Measurements from ENCODE around the gene RSPH3.
A peak's percentile ranks its signal among the peaks of the same experiment; 100 is the strongest.

The RSPH3 gene

GRCh38 chr6:158938220-158938619, 61.8 kb downstream of the RSPH3 start:
- DNase-seq (ENCODE audit: low read depth, low spot score) = no peak
- TF ChIP-seq, protein P1, sequence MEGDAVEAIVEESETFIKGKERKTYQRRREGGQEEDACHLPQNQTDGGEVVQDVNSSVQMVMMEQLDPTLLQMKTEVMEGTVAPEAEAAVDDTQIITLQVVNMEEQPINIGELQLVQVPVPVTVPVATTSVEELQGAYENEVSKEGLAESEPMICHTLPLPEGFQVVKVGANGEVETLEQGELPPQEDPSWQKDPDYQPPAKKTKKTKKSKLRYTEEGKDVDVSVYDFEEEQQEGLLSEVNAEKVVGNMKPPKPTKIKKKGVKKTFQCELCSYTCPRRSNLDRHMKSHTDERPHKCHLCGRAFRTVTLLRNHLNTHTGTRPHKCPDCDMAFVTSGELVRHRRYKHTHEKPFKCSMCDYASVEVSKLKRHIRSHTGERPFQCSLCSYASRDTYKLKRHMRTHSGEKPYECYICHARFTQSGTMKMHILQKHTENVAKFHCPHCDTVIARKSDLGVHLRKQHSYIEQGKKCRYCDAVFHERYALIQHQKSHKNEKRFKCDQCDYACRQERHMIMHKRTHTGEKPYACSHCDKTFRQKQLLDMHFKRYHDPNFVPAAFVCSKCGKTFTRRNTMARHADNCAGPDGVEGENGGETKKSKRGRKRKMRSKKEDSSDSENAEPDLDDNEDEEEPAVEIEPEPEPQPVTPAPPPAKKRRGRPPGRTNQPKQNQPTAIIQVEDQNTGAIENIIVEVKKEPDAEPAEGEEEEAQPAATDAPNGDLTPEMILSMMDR (IDR thresholded peaks at IDR 0.05; ENCODE audit: low read depth, low read length) = no peak
- no peak overlapping the region for H3K4me3 ChIP-seq (ENCODE audit: low read depth, low read length)
- in situ Hi-C loops (cut with HindIII; ENCODE audit: low sequenced_read_pairs) = no loop called here

GRCh38 chr6:158934157-158934556, 65.8 kb downstream of the RSPH3 start:
- no peak overlapping the region for H3K4me3 ChIP-seq (ENCODE audit: low read depth, low read length)
- TF ChIP-seq, protein P1 (IDR thresholded peaks at IDR 0.05; ENCODE audit: low read depth, low read length) = no peak
- in situ Hi-C loops (cut with HindIII; ENCODE audit: low sequenced_read_pairs) = no loop called here
- no peak for DNase-seq (ENCODE audit: low read depth, low spot score)

- TF ChIP-seq, protein P1 (IDR thresholded peaks at IDR 0.05; ENCODE audit: low read depth, low read length) = no peak
- in situ Hi-C loops (cut with HindIII; ENCODE audit: low sequenced_read_pairs) = no loop called here
- H3K4me3 ChIP-seq (ENCODE audit: low read depth, low read length) = no peak overlapping the region
- no peak for DNase-seq (ENCODE audit: low read depth, low spot score)
These were observed 66.9 kb downstream of the RSPH3 start for GRCh38 chr6:158933079-158933595.

- in situ Hi-C loops (cut with HindIII; ENCODE audit: low sequenced_read_pairs) = no loop called here
- no peak for DNase-seq (ENCODE audit: low read depth, low spot score)
- no peak overlapping the region for H3K4me3 ChIP-seq (ENCODE audit: low read depth, low read length)
- TF ChIP-seq, protein P1 (IDR thresholded peaks at IDR 0.05; ENCODE audit: low read depth, low read length) = no peak
These were observed 71.9 kb downstream of the RSPH3 start for GRCh38 chr6:158928068-158928467.

- H3K4me3 ChIP-seq (ENCODE audit: low read depth, low read length) = no peak overlapping the region
- in situ Hi-C loops (cut with HindIII; ENCODE audit: low sequenced_read_pairs) = no loop called here
- TF ChIP-seq, protein P1 (IDR thresholded peaks at IDR 0.05; ENCODE audit: low read depth, low read length) = no peak
- peak; percentile 67 for DNase-seq (ENCODE audit: low read depth, low spot score)
These were observed 73.6 kb downstream of the RSPH3 start for GRCh38 chr6:158926414-158926813.

GRCh38 chr6:158924499-158925455, 75.2 kb downstream of the RSPH3 start:
- TF ChIP-seq, protein P1 (IDR thresholded peaks at IDR 0.05; ENCODE audit: low read depth, low read length) = no peak
- no peak for DNase-seq (ENCODE audit: low read depth, low spot score)
- H3K4me3 ChIP-seq (ENCODE audit: low read depth, low read length) = no peak overlapping the region
- in situ Hi-C loops (cut with HindIII; ENCODE audit: low sequenced_read_pairs) = no loop called here

Data from astrocyte of the spinal cord (primary cell).